ENCODE results near the gene SLC9A3.

DNA sequence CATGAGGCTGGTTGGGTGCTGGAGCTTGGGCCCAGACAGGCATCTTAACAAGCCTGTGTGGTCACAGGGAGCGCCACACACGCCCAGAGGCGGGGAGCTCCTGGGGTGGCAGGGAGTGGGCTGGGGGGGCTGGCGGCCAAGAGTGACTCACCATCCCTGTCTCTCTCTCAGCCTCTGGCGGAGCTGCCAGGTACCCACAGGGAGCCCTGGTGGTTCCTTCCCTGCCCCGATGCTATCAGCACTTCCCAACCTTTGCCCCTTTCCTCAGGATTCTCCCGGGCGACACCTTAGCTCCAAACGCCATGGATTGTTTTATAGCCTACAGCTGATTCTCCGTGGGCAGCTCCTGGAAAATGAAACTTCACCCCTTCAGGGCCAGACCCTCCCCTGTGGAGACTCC, 5.5 kb downstream of the SLC9A3 start:
- TF ChIP-seq POLR2A (IDR thresholded peaks at IDR 0.05), result no peak
- TF ChIP-seq, protein P1, sequence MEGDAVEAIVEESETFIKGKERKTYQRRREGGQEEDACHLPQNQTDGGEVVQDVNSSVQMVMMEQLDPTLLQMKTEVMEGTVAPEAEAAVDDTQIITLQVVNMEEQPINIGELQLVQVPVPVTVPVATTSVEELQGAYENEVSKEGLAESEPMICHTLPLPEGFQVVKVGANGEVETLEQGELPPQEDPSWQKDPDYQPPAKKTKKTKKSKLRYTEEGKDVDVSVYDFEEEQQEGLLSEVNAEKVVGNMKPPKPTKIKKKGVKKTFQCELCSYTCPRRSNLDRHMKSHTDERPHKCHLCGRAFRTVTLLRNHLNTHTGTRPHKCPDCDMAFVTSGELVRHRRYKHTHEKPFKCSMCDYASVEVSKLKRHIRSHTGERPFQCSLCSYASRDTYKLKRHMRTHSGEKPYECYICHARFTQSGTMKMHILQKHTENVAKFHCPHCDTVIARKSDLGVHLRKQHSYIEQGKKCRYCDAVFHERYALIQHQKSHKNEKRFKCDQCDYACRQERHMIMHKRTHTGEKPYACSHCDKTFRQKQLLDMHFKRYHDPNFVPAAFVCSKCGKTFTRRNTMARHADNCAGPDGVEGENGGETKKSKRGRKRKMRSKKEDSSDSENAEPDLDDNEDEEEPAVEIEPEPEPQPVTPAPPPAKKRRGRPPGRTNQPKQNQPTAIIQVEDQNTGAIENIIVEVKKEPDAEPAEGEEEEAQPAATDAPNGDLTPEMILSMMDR (IDR thresholded peaks at IDR 0.05), result no peak
- no peak for TF ChIP-seq POLR2AphosphoS5 (IDR thresholded peaks at IDR 0.05)

All from prostate gland (tissue), 2 donors.